RPMI8226 (cell line): ENCODE measurements around the gene ISLR.
A peak's percentile ranks its signal among the peaks of the same experiment; 100 is the strongest.

ENCODE experiments used
- DNase-seq: peaks from one replicate; pipeline ENCODE4 v3.0.0-alpha.2; 2015

ISLR gene

DNA sequence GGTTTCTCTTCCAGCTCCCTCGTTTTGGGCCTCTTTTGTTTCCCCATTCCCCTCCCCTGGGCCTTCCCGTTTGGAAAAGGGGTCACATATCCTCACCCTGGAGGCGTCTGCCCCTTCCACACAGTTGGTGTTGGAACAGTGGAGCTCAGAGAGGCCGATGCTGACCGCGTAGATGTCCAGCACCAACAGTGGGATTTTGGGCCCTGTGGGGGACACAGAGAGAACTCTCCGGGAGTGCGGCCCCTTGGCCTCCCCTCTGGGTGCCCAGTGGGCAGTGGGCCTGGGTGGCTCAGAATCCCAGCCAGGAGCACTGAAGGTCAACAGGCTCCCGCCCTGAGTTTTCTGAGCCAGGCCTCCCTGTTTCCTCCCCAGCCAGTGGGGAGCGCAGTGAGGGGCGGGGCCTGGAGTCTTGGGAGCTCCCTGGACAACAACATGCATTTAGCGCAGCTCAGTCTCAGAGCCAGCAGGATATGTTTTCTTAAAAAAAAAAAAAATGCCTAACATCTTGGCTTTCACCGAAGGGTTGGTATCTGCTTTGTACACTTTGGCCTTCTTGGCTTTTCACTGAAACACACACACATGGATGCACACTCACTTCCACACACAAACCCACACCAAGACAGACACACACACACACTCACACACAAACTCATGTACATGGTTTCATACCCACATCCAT lies 670 bp upstream of the ISLR start:
- DNase-seq: peak; percentile 3

- DNase-seq: peak; percentile 3
These were observed 878 bp downstream of the ISLR start for GRCh38 chr15:74174219-74174957.

- no peak for DNase-seq
These were observed 1.4 kb downstream of the ISLR start for GRCh38 chr15:74174958-74175253.

DNA sequence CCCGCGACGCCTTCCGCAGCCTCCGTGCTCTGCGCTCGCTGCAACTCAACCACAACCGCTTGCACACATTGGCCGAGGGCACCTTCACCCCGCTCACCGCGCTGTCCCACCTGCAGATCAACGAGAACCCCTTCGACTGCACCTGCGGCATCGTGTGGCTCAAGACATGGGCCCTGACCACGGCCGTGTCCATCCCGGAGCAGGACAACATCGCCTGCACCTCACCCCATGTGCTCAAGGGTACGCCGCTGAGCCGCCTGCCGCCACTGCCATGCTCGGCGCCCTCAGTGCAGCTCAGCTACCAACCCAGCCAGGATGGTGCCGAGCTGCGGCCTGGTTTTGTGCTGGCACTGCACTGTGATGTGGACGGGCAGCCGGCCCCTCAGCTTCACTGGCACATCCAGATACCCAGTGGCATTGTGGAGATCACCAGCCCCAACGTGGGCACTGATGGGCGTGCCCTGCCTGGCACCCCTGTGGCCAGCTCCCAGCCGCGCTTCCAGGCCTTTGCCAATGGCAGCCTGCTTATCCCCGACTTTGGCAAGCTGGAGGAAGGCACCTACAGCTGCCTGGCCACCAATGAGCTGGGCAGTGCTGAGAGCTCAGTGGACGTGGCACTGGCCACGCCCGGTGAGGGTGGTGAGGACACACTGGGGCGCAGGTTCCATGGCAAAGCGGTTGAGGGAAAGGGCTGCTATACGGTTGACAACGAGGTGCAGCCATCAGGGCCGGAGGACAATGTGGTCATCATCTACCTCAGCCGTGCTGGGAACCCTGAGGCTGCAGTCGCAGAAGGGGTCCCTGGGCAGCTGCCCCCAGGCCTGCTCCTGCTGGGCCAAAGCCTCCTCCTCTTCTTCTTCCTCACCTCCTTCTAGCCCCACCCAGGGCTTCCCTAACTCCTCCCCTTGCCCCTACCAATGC lies 2.0 kb downstream of the ISLR start:
- DNase-seq: no peak

DNA sequence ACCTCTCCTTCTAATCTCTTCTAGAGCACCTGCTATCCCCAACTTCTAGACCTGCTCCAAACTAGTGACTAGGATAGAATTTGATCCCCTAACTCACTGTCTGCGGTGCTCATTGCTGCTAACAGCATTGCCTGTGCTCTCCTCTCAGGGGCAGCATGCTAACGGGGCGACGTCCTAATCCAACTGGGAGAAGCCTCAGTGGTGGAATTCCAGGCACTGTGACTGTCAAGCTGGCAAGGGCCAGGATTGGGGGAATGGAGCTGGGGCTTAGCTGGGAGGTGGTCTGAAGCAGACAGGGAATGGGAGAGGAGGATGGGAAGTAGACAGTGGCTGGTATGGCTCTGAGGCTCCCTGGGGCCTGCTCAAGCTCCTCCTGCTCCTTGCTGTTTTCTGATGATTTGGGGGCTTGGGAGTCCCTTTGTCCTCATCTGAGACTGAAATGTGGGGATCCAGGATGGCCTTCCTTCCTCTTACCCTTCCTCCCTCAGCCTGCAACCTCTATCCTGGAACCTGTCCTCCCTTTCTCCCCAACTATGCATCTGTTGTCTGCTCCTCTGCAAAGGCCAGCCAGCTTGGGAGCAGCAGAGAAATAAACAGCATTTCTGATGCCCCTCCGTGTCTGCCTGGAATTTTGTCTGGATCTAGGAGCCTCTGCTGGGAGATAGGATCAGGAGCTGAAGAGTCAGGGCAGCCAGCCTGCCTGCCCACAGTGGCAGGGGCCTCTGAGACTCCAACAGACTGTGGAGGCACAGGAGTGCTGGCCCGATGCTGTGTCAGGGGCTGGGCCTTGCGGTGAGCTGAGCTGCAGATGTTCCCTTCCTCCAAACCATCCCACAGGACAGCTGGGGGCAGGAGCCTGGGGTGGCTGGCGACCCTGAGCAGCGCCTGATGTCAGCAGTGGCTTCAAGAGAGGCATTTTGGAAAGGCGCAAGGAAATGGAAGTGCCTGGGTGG lies 3.0 kb downstream of the ISLR start:
- DNase-seq: no peak

DNA sequence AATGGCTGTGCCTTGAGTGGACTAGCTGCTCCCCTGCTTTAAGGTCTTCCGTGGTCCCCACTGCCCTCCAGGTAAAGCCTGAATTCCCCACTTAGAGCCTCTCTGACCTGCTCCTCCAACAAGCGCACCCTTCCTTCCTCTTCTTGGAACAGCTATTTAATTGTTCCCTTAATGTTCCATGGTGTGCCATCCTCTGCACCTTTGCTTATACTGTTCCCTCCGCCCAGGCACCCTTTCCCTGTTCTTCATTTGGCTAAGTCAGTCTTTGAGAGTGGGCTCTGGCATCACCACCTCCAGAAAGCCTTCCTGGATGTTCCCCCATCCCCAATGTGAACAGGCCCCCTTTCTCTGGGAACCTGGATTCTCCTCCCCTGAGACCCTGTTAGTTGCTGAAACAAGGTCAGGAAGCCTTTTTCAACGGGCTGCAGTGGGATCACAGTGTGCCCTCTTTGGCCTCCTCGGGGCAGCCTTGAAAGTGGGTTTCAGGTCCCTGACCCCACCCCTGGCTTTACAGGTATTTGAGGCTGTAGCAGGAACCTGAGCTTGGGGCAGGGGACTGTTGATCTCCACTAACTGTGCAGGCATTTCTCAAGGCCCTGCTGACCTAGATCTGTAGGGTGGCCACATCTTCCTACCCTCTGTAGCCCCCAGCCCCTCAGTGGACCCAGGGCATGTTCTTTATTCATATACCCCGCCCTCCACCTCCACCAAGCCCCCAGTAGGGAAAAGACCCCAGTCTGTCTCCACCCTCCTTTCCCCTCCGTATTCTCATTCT lies 5.0 kb downstream of the ISLR start:
- no peak for DNase-seq

DNA sequence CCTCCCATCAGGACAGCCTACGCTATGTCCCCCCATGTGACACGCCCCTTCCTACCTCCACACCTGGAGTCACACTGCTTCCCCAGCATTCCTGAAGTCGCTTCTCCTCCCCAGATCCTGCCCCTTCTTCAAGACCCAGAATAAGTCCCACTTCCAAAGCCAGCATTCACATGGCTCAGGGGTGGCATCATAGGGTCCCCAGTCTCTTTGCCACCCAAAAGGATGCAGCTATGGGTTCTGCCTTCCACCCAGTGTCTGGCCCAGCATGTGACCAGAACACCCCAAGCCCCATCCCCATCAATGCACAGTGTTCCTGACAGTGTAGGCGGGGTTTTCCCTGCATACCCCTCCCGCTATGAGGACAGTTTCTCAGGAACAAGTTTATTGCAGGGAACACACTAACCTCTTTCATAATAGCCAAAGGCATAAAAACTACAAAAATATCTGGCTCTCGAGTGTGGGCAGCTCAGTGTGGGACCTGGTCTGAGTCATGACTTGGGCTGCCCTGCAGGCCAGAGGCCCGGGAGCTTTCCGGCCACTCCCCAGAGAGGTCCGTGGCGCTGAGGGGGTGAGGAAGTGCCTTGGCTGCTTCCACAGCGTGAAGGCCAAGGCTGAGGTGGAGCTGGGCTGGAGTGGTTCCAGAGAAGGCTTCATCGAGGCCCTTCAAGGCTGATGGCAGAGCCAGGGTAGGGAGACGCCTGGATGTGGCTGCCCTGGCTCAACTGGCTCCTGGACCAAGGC lies 5.8 kb downstream of the ISLR start:
- no peak for DNase-seq

GRCh38 chr15:74179983-74180880 lies 6.7 kb downstream of the ISLR start:
- no peak for DNase-seq

DNA sequence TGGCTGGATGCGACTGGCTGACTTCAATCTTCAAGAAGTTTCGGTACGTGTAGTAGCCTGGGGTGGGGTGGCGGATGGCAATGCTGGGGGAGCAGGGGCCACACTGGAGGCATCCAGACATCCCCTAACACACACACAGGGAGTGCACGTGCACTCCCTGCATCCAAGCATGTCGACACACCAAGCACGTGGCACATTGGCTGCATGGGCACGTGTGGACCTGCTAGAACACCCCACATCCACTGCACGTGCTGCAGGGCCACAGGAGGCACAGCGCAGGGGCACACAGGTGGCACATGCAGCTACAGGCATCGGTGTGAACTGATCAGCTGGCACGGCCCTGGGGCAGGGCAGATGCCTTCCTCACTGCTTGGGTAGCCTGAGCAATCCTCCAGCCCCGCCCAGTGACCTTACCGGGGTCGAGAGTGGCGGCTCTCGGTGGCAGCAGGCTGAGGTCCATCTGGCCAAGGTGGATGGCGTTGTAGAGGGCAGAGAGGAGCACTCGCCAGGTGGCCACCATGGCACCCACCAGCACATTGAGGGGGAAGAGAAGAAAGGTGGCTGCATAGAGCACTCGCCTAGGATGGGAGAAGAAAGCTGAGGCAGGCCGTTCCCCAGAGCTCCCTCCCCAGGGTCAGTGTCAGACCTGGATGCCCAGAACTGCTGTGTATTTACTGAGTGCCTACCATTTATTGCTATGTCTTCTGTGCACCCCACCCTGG lies 7.5 kb downstream of the ISLR start:
- peak; percentile 37 for DNase-seq

- no peak for DNase-seq
These were observed 8.6 kb downstream of the ISLR start for GRCh38 chr15:74182131-74182530.

- DNase-seq: no peak
These were observed 11.1 kb downstream of the ISLR start for GRCh38 chr15:74184582-74185091.

DNA sequence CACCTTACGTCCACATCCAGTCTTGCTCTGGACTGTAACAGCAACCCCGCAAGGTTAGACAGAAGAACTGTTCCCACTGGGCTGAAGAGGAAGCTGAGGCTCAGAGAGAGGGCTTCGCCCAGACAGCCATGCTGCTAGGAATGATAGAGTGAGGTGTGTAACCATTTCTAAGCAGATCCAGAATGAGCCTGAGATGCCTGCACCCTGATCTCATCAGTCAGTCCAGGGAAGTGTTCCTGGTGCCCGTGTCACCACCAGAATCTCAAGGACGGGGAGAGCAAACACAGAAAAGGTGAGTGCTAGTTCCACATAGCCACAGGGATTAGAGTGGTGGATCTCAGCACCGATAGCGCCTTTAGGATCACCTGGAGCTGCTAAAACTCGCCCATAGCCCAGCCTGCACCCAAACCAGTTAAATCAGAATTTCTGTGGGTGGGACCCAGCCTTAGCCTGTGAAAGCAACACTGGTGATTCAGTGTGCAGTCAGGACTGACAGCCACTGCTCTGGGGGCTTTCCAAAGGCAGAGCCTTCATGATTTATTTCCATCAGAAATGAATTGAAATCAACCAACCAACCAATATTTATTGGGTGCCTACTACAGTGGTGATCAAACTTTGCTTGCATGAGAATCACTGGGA lies 12.3 kb downstream of the ISLR start:
- DNase-seq: no peak

GRCh38 chr15:74188216-74188615 lies 14.7 kb downstream of the ISLR start:
- no peak for DNase-seq

DNA sequence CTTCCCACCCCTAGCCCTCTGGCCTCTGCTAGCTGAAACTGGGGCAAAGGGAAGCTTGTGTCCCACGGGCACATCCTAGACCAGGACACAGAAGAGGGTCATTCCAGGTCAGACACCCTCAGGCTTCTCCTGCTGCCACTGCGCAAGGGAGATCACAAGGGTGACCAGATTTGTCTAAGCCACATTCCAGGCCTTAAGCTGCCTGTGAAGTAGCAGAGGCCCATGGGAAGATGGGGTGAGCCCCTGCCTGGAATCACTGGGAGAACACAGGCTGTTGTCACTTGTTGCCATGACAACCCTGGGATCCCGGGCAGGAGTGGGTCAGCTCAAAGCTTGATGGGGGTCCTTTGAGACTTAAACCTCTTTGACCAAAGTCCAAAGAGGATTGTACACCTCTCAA lies 18.3 kb downstream of the ISLR start:
- no peak for DNase-seq

- DNase-seq: no peak
These were observed 19.2 kb downstream of the ISLR start for GRCh38 chr15:74192751-74193150.

DNA sequence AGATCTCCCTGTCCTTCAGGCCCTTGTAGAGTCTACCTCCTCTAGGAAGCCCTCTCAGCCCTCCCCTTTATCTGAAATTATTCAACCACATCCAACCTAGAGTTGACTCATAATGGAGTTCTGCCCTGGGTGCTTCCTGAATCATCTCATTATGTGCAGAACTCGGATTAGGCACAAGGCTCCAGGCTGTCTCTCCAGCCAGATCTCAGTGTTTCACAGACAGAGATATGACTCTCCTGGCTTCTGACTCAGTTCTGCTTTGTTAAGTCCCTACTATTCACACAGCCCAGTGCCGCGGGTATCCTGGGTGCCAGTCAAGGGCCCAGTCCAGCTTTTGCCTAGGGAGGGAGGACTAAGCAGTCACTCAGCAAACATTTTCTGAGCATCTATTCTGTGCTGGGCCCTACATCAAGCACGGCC lies 19.8 kb downstream of the ISLR start:
- no peak for DNase-seq

- no peak for DNase-seq
These were observed 20.4 kb downstream of the ISLR start for GRCh38 chr15:74193905-74194304.
